ENCODE data around the gene GNAZ. TPM values are rescaled to one million over a fixed set of nuclear protein-coding genes. Genes with fewer than 3 reads are reported as not detected.
A peak's percentile ranks its signal among the peaks of the same experiment; 100 is the strongest.
"Not testable (repeated sequence)": the region's sequence is repeated elsewhere in the genome, so short reads cannot be mapped to it uniquely, and the experiment has no call there.

Gene GNAZ
- 1 to 10 TPM; 2.6 to 2.8 TPM for total RNA-seq
- long read RNA-seq, result 0 reads

- ATAC-seq (peak; percentile 24 to 46), DNase-seq (peak; percentile 34)
- intact Hi-C loops (cut with DNase I), result no loop called here
These were observed at the start of gene GNAZ for GRCh38 chr22:23070418-23071229. GNAZ (plus strand) TSS chr22:23070519; CDS start chr22:23095696, 25,177 bp downstream.

- no peak for DNase-seq
- no peak for ATAC-seq
- intact Hi-C loops (cut with DNase I), result no loop called here
These were observed 49.5 kb upstream of the GNAZ start for GRCh38 chr22:23020659-23021293.

GRCh38 chr22:23021660-23022353, 48.5 kb upstream of the GNAZ start:
- DNase-seq; ATAC-seq; intact Hi-C loops (cut with DNase I): not testable (repeated sequence)

GRCh38 chr22:23023294-23023693, 47.0 kb upstream of the GNAZ start:
- DNase-seq (no peak), ATAC-seq (no peak)
- intact Hi-C loops (cut with DNase I), result no loop called here

- DNase-seq (no peak), ATAC-seq (no peak)
- intact Hi-C loops (cut with DNase I), result no loop called here
These were observed 43.5 kb upstream of the GNAZ start for GRCh38 chr22:23026777-23027176.

- intact Hi-C loops (cut with DNase I); ATAC-seq; DNase-seq: not testable (repeated sequence)
These were observed 42.5 kb upstream of the GNAZ start for GRCh38 chr22:23027849-23028248.

- ATAC-seq, result no peak
- DNase-seq, result no peak
- intact Hi-C loops (cut with DNase I), result no loop called here
These were observed 40.6 kb upstream of the GNAZ start for GRCh38 chr22:23029521-23030228.

- intact Hi-C loops (cut with DNase I), result no loop called here
- ATAC-seq (no peak), DNase-seq (no peak)
These were observed 38.9 kb upstream of the GNAZ start for GRCh38 chr22:23031381-23031780.

- ATAC-seq (no peak), DNase-seq (no peak)
- intact Hi-C loops (cut with DNase I), result no loop called here
These were observed 38.5 kb upstream of the GNAZ start for GRCh38 chr22:23031786-23032185.

GRCh38 chr22:23032658-23033057, 37.7 kb upstream of the GNAZ start:
- ATAC-seq, result no peak
- intact Hi-C loops (cut with DNase I), result no loop called here
- no peak for DNase-seq

GRCh38 chr22:23033116-23033905, 37.0 kb upstream of the GNAZ start:
- no peak for DNase-seq
- ATAC-seq, result no peak
- intact Hi-C loops (cut with DNase I), result no loop called here

- DNase-seq, result no peak
- intact Hi-C loops (cut with DNase I), result no loop called here
- no peak for ATAC-seq
These were observed 35.4 kb upstream of the GNAZ start for GRCh38 chr22:23034621-23035556.

- DNase-seq (no peak), ATAC-seq (no peak)
- intact Hi-C loops (cut with DNase I), result no loop called here
These were observed 34.6 kb upstream of the GNAZ start for GRCh38 chr22:23035557-23036277.

- intact Hi-C loops (cut with DNase I), result no loop called here
- ATAC-seq (peak in 1 of 2 donors; percentile 50), DNase-seq (no peak)
These were observed 33.5 kb upstream of the GNAZ start for GRCh38 chr22:23036684-23037428.

GRCh38 chr22:23037429-23038333, 32.6 kb upstream of the GNAZ start:
- ATAC-seq, result no peak
- intact Hi-C loops (cut with DNase I), result no loop called here
- DNase-seq, result no peak

GRCh38 chr22:23038334-23038642, 32.0 kb upstream of the GNAZ start:
- intact Hi-C loops (cut with DNase I), result no loop called here
- ATAC-seq (no peak), DNase-seq (no peak)

Measured in left cardiac atrium (tissue), 4 donors.